D721Med (cell line): ENCODE data around the gene SLC35C1.

Experiments
- DNase-seq: peaks from one replicate; pipeline ENCODE4 v3.0.0; 2011; ENCODE audit warnings: low spot score; ENCODE audit not compliant: insufficient read length
- FAIRE-seq: peaks from 2 replicates; lab custom pipeline; 2011; peaks lifted over from hg19 to GRCh38; lab: Jason Lieb, UNC
- TF ChIP-seq, protein P1 (sequence below): IDR thresholded peaks from 2 replicates; pipeline ENCODE4 v1.5.1; 2012; ENCODE audit warnings: mild to moderate bottlenecking, control low read depth; ENCODE audit not compliant: insufficient read depth; ENCODE audit errors: missing control alignments

The SLC35C1 gene

GRCh38 chr11:45860348-45860747, 55.4 kb downstream of the SLC35C1 start:
- FAIRE-seq: no peak

DNA sequence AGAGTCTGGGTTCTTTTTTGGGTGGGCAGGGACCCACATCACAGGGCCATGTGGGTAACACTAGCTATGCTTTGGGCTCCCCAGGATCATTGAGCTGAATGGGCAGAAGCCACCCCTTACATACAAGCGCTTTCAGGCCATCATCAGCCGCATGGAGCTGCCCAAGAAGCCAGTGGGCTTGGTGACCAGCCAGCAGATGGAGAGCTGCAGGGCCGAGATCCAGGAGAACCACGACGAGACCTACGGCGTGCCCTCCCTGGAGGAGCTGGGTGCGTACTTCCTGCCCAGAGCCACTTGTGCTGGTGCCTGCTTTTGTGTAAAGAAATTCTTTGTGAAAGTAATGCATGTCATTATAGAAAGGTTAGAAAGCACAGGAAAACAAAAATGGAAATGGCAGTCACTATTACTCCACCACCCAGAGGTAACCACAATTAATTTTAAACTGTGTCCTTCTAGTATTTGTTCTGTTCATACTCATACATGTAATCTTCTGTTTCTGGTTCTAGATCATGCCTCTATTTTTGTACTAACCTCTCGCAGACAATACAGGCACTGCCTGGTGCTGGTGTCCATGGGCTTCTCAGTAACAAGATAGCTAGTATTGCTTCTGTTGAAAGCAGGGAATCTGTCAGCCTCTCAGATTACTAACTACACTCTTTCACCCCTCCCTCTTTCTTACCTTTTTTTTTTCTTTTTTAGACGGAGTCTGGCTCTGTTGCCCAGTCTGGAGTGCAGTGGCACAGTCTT, 56.0 kb downstream of the SLC35C1 start:
- DNase-seq: no peak
- no peak for FAIRE-seq
- TF ChIP-seq, protein P1, sequence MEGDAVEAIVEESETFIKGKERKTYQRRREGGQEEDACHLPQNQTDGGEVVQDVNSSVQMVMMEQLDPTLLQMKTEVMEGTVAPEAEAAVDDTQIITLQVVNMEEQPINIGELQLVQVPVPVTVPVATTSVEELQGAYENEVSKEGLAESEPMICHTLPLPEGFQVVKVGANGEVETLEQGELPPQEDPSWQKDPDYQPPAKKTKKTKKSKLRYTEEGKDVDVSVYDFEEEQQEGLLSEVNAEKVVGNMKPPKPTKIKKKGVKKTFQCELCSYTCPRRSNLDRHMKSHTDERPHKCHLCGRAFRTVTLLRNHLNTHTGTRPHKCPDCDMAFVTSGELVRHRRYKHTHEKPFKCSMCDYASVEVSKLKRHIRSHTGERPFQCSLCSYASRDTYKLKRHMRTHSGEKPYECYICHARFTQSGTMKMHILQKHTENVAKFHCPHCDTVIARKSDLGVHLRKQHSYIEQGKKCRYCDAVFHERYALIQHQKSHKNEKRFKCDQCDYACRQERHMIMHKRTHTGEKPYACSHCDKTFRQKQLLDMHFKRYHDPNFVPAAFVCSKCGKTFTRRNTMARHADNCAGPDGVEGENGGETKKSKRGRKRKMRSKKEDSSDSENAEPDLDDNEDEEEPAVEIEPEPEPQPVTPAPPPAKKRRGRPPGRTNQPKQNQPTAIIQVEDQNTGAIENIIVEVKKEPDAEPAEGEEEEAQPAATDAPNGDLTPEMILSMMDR: no peak

More at GRCh38 chr11:45860348-45860747, 55.4 kb downstream of the SLC35C1 start:
- TF ChIP-seq, protein P1: no peak
- DNase-seq: no peak
